Measurements from ENCODE around the gene AK4.

AK4 gene

DNA sequence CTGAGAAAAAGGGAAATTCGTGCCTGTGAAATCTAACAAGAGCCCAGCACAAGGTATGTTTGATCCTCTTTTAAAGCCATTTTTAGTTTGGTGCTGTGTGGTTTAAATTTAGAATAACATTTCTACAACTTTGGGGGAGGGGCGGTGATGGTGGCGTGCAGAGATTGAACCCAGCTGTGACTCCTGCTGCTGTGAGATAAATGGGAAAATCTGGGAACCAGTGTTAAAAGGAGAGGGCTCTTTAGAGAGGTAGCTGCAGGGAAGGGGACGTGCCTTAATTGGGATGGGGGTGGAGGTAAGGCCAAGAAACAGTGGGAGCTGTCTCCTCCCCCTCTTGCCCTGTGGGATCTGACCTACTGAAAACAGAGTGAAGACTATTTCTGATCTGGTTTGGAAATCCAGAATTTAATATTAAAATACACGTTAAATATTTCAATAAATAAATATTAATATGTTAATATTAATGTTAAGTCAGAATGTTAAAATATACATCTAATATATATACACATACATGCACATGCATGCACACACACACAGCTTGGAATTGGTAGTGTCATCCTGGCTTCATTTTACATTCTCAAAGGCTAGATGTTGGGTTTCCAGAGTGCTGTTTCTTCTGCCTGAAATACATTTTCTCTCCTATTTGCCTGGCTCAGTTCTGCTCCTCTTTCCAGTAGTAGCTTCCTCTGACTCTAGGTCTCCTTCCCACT, 131.2 kb downstream of the AK4 start:
- DNase-seq, result no peak

All from NCI-H2081 (cell line).